Keratinocyte (primary cell): Measurements from ENCODE around the gene SRM. TPM values are rescaled to one million over a fixed set of nuclear protein-coding genes. Genes with fewer than 3 reads are reported as not detected.
"Not testable (repeated sequence)": the region's sequence is repeated elsewhere in the genome, so short reads cannot be mapped to it uniquely, and the experiment has no call there.

ENCODE experiments used
- DNase-seq: peaks from one replicate; pipeline ENCODE4 v3.0.0-alpha.2; 2011; ENCODE audit warnings: low read depth, missing footprints, low spot score
- FAIRE-seq: peaks from 2 replicates; lab custom pipeline; 2011; peaks lifted over from hg19 to GRCh38; lab: Jason Lieb, UNC
- H2AFZ ChIP-seq: 2 replicates; pipeline ENCODE4 v1.6.0; 2012; ENCODE audit warnings: low read length, control low read depth, inconsistent platforms; ENCODE audit not compliant: control insufficient read depth
- H3K27ac ChIP-seq: 2 replicates; pipeline ENCODE4 v1.5.1; 2011; ENCODE audit warnings: low read length; ENCODE audit not compliant: control insufficient read depth, insufficient read depth
- H3K27me3 ChIP-seq: 3 replicates; pipeline ENCODE4 v1.6.0; 2011; ENCODE audit warnings: low read length; ENCODE audit not compliant: control insufficient read depth, insufficient read depth; ENCODE audit errors: extremely low read depth
- H3K36me3 ChIP-seq, 2 experiments: 2 replicates in 1 of 2; 3 replicates in 1 of 2; pipeline ENCODE4 v1.5.1; 2011; ENCODE audit warnings: low read length in 2 of 2, mild to moderate bottlenecking in 1 of 2; ENCODE audit not compliant: control insufficient read depth in 2 of 2, insufficient read depth in 2 of 2; ENCODE audit errors: extremely low read depth in 1 of 2
- H3K4me1 ChIP-seq: 3 replicates; pipeline ENCODE4 v1.5.1; 2011; ENCODE audit warnings: low read length; ENCODE audit not compliant: control insufficient read depth, insufficient read depth; ENCODE audit errors: extremely low read depth
- H3K4me2 ChIP-seq: 3 replicates; pipeline ENCODE4 v1.6.0; 2011; ENCODE audit warnings: low read depth, low read length; ENCODE audit not compliant: control insufficient read depth, insufficient read depth; ENCODE audit errors: extremely low read depth
- H3K4me3 ChIP-seq, 3 experiments: fragments of 200-600 bp in 1 of 3; sonication (generic) in 1 of 3; 2 replicates in 2 of 3; 3 replicates in 1 of 3; pipeline ENCODE4 v1.5.1; 2011 to 2016; ENCODE audit warnings: low read length in 3 of 3, mild to moderate bottlenecking in 3 of 3, control low read depth in 2 of 3, inconsistent platforms in 1 of 3, low read depth in 1 of 3, mixed read lengths in 1 of 3, mixed run types in 1 of 3, moderate library complexity in 1 of 3; ENCODE audit not compliant: control insufficient read depth in 2 of 3, insufficient read depth in 2 of 3; ENCODE audit errors: extremely low read depth in 1 of 3
- H3K79me2 ChIP-seq: 2 replicates; pipeline ENCODE4 v1.6.0; 2012; ENCODE audit warnings: low read length; ENCODE audit not compliant: control insufficient read depth, insufficient read depth
- H3K9ac ChIP-seq: 3 replicates; pipeline ENCODE4 v1.6.0; 2011; ENCODE audit warnings: low read length; ENCODE audit not compliant: control insufficient read depth, insufficient read depth; ENCODE audit errors: extremely low read depth
- H3K9me1 ChIP-seq: 3 replicates; pipeline ENCODE4 v1.6.0; 2011; ENCODE audit warnings: low read length; ENCODE audit not compliant: control insufficient read depth, insufficient read depth; ENCODE audit errors: extremely low read depth
- H3K9me3 ChIP-seq: 2 replicates; pipeline ENCODE4 v1.5.1; 2012; ENCODE audit warnings: low read depth, low read length; ENCODE audit not compliant: control insufficient read depth
- H4K20me1 ChIP-seq: 3 replicates; pipeline ENCODE4 v1.6.0; 2011; ENCODE audit warnings: low read length; ENCODE audit not compliant: control insufficient read depth, insufficient read depth; ENCODE audit errors: extremely low read depth
- EZH2 ChIP-seq: IDR thresholded peaks from one replicate; pipeline ENCODE4 v1.6.1; 2012; ENCODE audit warnings: inconsistent platforms, mild to moderate bottlenecking, low read length, moderate library complexity
- dilution Hi-C: fragments of 300-500 bp; cut with MboI; formaldehyde crosslinking; loops from one replicate; pipeline ENCODE4 v1.7.0; 2020; ENCODE audit warnings: low sequenced_read_pairs; ENCODE audit not compliant: extremely low pct_ligation_motif_present
- polyA plus RNA-seq, 5 experiments: library from polyadenylated mRNA; depleted of rRNA in 3 of 5; stranded (reverse) in 3 of 5; stranded (forward) in 1 of 5; unstranded in 1 of 5; fragments of >200 nt; gene quantifications; 1 replicate in 1 of 5; 2 replicates in 3 of 5; 3 replicates in 1 of 5; pipeline versions ENCODE4 v1.2.1 to v1.2.3, GENCODE V29; 2011 to 2012; ENCODE audit warnings: missing spikeins in 2 of 5, low read depth in 1 of 5, low replicate concordance in 1 of 5
- TF ChIP-seq, protein P1 (sequence below), 3 experiments: IDR thresholded peaks in 1 of 3; conservative IDR thresholded peaks in 1 of 3; optimal IDR thresholded peaks in 1 of 3; 2 replicates in 2 of 3; 3 replicates in 1 of 3; pipeline versions ENCODE3 to v1.5.1; 2011; ENCODE audit warnings: low read length in 3 of 3, mild to moderate bottlenecking in 3 of 3, moderate library complexity in 2 of 3, control low read depth in 1 of 3, inconsistent platforms in 1 of 3; ENCODE audit not compliant: insufficient read depth in 2 of 3; ENCODE audit errors: extremely low read depth in 1 of 3

Gene SRM
- polyA plus RNA-seq, 1 donor (not counting 4 experiments of a cell fraction or from before 2014, with no cell fraction given) = 32.8 TPM

DNA sequence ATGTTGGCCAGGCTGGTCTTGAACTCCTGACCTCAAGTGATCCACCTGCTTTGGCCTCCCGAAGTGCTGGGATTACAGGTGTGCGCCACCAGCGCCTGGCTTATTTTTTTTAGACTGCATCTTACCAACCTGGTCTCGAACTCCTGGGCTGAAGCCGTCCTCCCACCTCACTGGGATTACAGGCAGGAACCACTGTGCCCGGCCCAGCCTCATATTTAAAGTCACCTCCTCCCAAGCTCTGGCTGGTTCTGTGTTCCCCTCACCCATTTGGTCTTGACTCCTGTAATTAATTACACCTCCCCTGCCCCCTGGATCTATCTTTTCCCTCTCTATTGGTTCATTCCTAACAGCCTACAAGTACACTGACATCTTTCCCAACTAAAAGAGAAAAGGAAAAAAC, 41.5 kb upstream of the SRM start:
- Histone ChIP-seq H3K9ac (no peak overlapping the region), H3K79me2 (peaks cover 23% of the 10 kb centered on the region), H3K36me3 (peaks cover 3 to 15% of the 10 kb centered on the region in 2 experiments), H2AFZ (no peak overlapping the region), H3K9me3 (no peaks in the 10 kb centered on the region), H4K20me1 (no peaks in the 10 kb centered on the region), H3K4me2 (no peak overlapping the region), H3K27ac (no peak overlapping the region), H3K4me1 (peaks cover 10% of the 10 kb centered on the region), H3K4me3 (no peak overlapping the region), H3K9me1 (no peaks in the 10 kb centered on the region), H3K27me3 (no peaks in the 10 kb centered on the region)
- FAIRE-seq (no peak), DNase-seq (no peak)
- dilution Hi-C loops = no loop called here
- TF ChIP-seq, protein P1, sequence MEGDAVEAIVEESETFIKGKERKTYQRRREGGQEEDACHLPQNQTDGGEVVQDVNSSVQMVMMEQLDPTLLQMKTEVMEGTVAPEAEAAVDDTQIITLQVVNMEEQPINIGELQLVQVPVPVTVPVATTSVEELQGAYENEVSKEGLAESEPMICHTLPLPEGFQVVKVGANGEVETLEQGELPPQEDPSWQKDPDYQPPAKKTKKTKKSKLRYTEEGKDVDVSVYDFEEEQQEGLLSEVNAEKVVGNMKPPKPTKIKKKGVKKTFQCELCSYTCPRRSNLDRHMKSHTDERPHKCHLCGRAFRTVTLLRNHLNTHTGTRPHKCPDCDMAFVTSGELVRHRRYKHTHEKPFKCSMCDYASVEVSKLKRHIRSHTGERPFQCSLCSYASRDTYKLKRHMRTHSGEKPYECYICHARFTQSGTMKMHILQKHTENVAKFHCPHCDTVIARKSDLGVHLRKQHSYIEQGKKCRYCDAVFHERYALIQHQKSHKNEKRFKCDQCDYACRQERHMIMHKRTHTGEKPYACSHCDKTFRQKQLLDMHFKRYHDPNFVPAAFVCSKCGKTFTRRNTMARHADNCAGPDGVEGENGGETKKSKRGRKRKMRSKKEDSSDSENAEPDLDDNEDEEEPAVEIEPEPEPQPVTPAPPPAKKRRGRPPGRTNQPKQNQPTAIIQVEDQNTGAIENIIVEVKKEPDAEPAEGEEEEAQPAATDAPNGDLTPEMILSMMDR (optimal IDR thresholded peaks at IDR 0.05 in 1 of 3, IDR thresholded peaks at IDR 0.05 in 1 of 3, conservative IDR thresholded peaks at IDR 0.05 in 1 of 3; ENCODE audit: extremely low read depth in 1 of 3, insufficient read depth in 2 of 3, low read length in 3 of 3) = no peak
- no peak for TF ChIP-seq EZH2

GRCh38 chr1:11100806-11101205, 41.0 kb upstream of the SRM start:
- FAIRE-seq, H3K4me2 ChIP-seq, H3K27ac ChIP-seq, H2AFZ ChIP-seq, H3K4me3 ChIP-seq, DNase-seq, dilution Hi-C loops, H3K9me3 ChIP-seq, H3K4me1 ChIP-seq, H3K9me1 ChIP-seq, H3K27me3 ChIP-seq, H4K20me1 ChIP-seq, H3K9ac ChIP-seq: not testable (repeated sequence)
- H3K79me2 ChIP-seq = peaks cover 23% of the 10 kb centered on the region
- H3K36me3 ChIP-seq = peaks cover 3 to 12% of the 10 kb centered on the region in 2 experiments

GRCh38 chr1:11100149-11100493, 40.3 kb upstream of the SRM start:
- Histone ChIP-seq H3K36me3 (peaks cover 3 to 15% of the 10 kb centered on the region in 2 experiments), H2AFZ (peak overlapping the region; percentile 89), H3K9me3 (no peaks in the 10 kb centered on the region), H3K4me2 (peak overlapping the region; percentile 64), H3K79me2 (peaks cover 23% of the 10 kb centered on the region), H3K27me3 (no peaks in the 10 kb centered on the region), H3K4me3 (peak overlapping the region in 2 of 3 experiments; percentile 65 to 90), H3K9me1 (no peaks in the 10 kb centered on the region), H3K4me1 (peaks cover 10% of the 10 kb centered on the region), H3K9ac (peak overlapping the region; percentile 87), H3K27ac (peak overlapping the region; percentile 88), H4K20me1 (no peaks in the 10 kb centered on the region)
- FAIRE-seq (peak; percentile 23), DNase-seq (no peak)
- dilution Hi-C loops = no loop called here
- TF ChIP-seq EZH2 = no peak
- TF ChIP-seq, protein P1 (optimal IDR thresholded peaks at IDR 0.05 in 1 of 3, IDR thresholded peaks at IDR 0.05 in 1 of 3, conservative IDR thresholded peaks at IDR 0.05 in 1 of 3; ENCODE audit: extremely low read depth in 1 of 3, insufficient read depth in 2 of 3, low read length in 3 of 3) = no peak
